CD4-positive, alpha-beta T cell (primary cell): ENCODE data around the gene CREB3L2. TPM values are rescaled to one million over a fixed set of nuclear protein-coding genes. Genes with fewer than 3 reads are reported as not detected.
"Not testable (repeated sequence)": the region's sequence is repeated elsewhere in the genome, so short reads cannot be mapped to it uniquely, and the experiment has no call there.

ENCODE experiments used
- ATAC-seq: fragments of 200-7000 bp; cut with Tn5 transposase; one replicate; pipeline ENCODE4 v1.10.0; 2022; ENCODE audit warnings: mild to moderate bottlenecking; ENCODE audit not compliant: poor library complexity
- CTCF ChIA-PET: fragments of 350-600 bp; sonication (Branson Sonifier 250); formaldehyde crosslinking; loops from one replicate; lab custom pipeline; 2021; ENCODE audit warnings: antibody characterized with exemption, inconsistent platforms; lab: Charles Lee
- POLR2A ChIA-PET: fragments of 350-600 bp; sonication (Branson Sonifier 250); formaldehyde crosslinking; loops from one replicate; lab custom pipeline; 2021; ENCODE audit warnings: antibody characterized with exemption, inconsistent platforms; lab: Charles Lee
- DNase-seq, 14 experiments: peaks; one replicate each; pipeline ENCODE4 v3.0.0-alpha.2; 2013 to 2020; ENCODE audit warnings: mixed read lengths in 2 of 14
- H3K27ac ChIP-seq, 2 donors: one replicate each; pipeline versions ENCODE4 v1.5.1 to v1.7.0; 2013; ENCODE audit warnings: low read length in 2 of 2, low read depth in 1 of 2, mild to moderate bottlenecking in 1 of 2
- H3K27me3 ChIP-seq, 2 experiments: 1 replicate in 1 of 2; 2 replicates in 1 of 2; pipeline versions ENCODE4 v1.6.1 to v1.7.0; 2013; ENCODE audit warnings: low read length in 2 of 2, control low read depth in 1 of 2, mild to moderate bottlenecking in 1 of 2, moderate library complexity in 1 of 2; ENCODE audit not compliant: insufficient read depth in 2 of 2, control insufficient read depth in 1 of 2
- H3K36me3 ChIP-seq: one replicate; pipeline ENCODE4 v1.6.1; 2013; ENCODE audit warnings: low read length, control low read depth; ENCODE audit not compliant: insufficient read depth
- H3K4me1 ChIP-seq: one replicate; pipeline ENCODE4 v1.6.1; 2013; ENCODE audit warnings: low read length, control low read depth; ENCODE audit not compliant: insufficient read depth
- H3K4me3 ChIP-seq: one replicate; pipeline ENCODE4 v1.5.1; 2013; ENCODE audit warnings: mild to moderate bottlenecking, low read length, moderate library complexity
- H3K9me3 ChIP-seq, 2 experiments: 1 replicate in 1 of 2; 2 replicates in 1 of 2; pipeline versions ENCODE4 v1.6.1 to v1.7.0; 2013; ENCODE audit warnings: low read length in 2 of 2, mild to moderate bottlenecking in 2 of 2, control low read depth in 1 of 2, moderate library complexity in 1 of 2; ENCODE audit not compliant: control insufficient read depth in 1 of 2, insufficient read depth in 1 of 2
- H3K27ac Mint-ChIP-seq: one replicate; pipeline ENCODE4 v1.8.0; 2020; ENCODE audit warnings: mixed read lengths
- H3K27me3 Mint-ChIP-seq: one replicate; pipeline ENCODE4 v1.8.0; 2021; ENCODE audit warnings: mixed read lengths
- H3K36me3 Mint-ChIP-seq: one replicate; pipeline ENCODE4 v1.8.0; 2021; ENCODE audit warnings: low read depth, mixed read lengths
- H3K4me1 Mint-ChIP-seq: one replicate; pipeline ENCODE4 v1.8.0; 2021; ENCODE audit warnings: low read depth, mixed read lengths
- H3K4me3 Mint-ChIP-seq: one replicate; pipeline ENCODE4 v1.8.0; 2020; ENCODE audit warnings: mild to moderate bottlenecking, mixed read lengths
- H3K9me3 Mint-ChIP-seq: one replicate; pipeline ENCODE4 v1.8.0; 2020; ENCODE audit warnings: mixed read lengths
- intact Hi-C, 2 experiments: fragments of 100-400 bp; cut with DNase I in 1 of 2; cut with micrococcal nuclease in 1 of 2; formaldehyde crosslinking; loops; one replicate each; pipeline versions ENCODE4 v1.15.1 to v1.9.0; 2023 to 2025; cut with DNase I, micrococcal nuclease
- total RNA-seq, 174 experiments: library from RNA in 2 of 174; stranded (reverse) in 2 of 174; gene quantifications; one replicate each; pipeline ENCODE4 v1.2.3 and lab custom pipeline; 2021 to 2026
- TF ChIP-seq, protein P1 (sequence below): fragments of 200-600 bp; IDR thresholded peaks from one replicate; pipeline ENCODE4 v1.8.0; 2022; ENCODE audit warnings: antibody characterized with exemption, mild to moderate bottlenecking

CREB3L2 gene
- total RNA-seq, 2 experiments from 2014 or later, result 11.7 to 12.9 TPM

DNA sequence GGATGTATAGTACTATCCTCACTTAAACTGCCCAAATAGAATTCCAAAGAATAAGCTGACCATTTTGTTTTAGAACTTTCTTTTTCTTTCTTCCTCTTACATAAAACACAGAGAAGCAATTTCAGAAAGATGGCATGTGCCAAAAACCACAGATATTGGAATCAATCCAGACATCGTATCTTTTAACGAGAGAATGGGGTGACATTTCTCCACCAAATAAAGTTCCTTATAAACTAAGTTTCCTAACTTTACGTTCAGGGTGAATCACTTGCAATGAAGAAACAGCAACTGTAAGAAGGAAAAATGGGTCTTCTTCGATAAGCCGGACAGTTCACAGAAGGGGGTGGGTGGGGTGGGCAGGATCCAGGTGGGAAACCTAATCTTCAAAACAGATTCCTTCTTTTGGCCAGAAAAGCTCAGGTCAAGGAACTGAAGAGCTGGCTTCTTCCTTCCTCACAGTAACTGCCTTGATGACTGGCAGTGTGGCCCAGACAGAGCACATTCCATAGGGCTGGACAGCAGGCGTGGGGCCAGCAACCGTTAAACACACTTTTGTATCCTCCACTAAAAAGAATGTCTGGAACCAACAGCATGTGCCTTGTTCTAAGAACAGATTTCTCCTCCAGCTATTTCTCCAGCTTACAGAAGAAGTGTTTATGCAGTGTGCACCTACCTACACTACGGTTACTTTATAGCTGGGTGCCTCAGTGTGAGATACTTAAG lies 31.5 kb downstream of the CREB3L2 start:
- no peak overlapping the region for H3K27ac Mint-ChIP-seq
- peaks cover 22% of the 10 kb centered on the region for H3K4me1 Mint-ChIP-seq
- no peaks in the 10 kb centered on the region for H3K9me3 ChIP-seq
- DNase-seq (no peak), ATAC-seq (no peak)
- no peaks in the 10 kb centered on the region for H3K27me3 Mint-ChIP-seq
- H3K27me3 ChIP-seq, result no peaks in the 10 kb centered on the region
- H3K36me3 ChIP-seq, result no peaks in the 10 kb centered on the region
- intact Hi-C loops, result no loop called here
- H3K27ac ChIP-seq, result no peak overlapping the region
- TF ChIP-seq, protein P1, sequence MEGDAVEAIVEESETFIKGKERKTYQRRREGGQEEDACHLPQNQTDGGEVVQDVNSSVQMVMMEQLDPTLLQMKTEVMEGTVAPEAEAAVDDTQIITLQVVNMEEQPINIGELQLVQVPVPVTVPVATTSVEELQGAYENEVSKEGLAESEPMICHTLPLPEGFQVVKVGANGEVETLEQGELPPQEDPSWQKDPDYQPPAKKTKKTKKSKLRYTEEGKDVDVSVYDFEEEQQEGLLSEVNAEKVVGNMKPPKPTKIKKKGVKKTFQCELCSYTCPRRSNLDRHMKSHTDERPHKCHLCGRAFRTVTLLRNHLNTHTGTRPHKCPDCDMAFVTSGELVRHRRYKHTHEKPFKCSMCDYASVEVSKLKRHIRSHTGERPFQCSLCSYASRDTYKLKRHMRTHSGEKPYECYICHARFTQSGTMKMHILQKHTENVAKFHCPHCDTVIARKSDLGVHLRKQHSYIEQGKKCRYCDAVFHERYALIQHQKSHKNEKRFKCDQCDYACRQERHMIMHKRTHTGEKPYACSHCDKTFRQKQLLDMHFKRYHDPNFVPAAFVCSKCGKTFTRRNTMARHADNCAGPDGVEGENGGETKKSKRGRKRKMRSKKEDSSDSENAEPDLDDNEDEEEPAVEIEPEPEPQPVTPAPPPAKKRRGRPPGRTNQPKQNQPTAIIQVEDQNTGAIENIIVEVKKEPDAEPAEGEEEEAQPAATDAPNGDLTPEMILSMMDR, result no peak
- ChIA-PET POLR2A (interaction anchor here (0.6 kb wide), 1 partner anchor 1620 kb away, joined by 3 read pairs; no protein-coding TSS in a partner anchor), CTCF (no interaction called here)
- H3K4me1 ChIP-seq, result peaks cover 11% of the 10 kb centered on the region
- H3K4me3 Mint-ChIP-seq, result no peak overlapping the region
- H3K36me3 Mint-ChIP-seq, result no peaks in the 10 kb centered on the region
- H3K4me3 ChIP-seq, result no peak overlapping the region
- no peaks in the 10 kb centered on the region for H3K9me3 Mint-ChIP-seq

DNA sequence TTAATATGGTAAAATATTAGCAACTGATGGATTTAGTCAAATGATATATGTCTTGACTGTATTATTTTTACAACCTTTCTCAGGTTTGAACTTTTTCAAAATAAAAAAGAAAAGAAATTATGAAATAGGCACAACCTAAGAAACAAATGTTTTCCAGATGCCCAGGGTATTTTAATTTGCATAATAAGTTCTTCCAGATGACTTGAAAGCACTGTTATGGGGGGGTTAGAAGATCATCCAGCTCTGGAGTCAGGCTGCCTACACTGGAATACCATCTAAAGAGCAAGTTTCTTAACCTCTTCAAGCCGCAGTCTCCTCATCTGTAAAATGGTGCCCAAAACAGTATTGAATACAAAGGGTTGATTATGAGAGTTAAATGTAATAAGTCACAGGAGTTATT lies 32.1 kb downstream of the CREB3L2 start:
- Histone ChIP-seq H3K27me3 (no peaks in the 10 kb centered on the region), H3K4me3 (no peak overlapping the region), H3K36me3 (no peaks in the 10 kb centered on the region), H3K27ac (no peak overlapping the region), H3K9me3 (no peaks in the 10 kb centered on the region), H3K4me1 (peaks cover 11% of the 10 kb centered on the region)
- no peak overlapping the region for H3K4me3 Mint-ChIP-seq
- no peak overlapping the region for H3K27ac Mint-ChIP-seq
- no peaks in the 10 kb centered on the region for H3K36me3 Mint-ChIP-seq
- H3K4me1 Mint-ChIP-seq, result peaks cover 22% of the 10 kb centered on the region
- ATAC-seq (no peak), DNase-seq (no peak)
- no peaks in the 10 kb centered on the region for H3K27me3 Mint-ChIP-seq
- no peaks in the 10 kb centered on the region for H3K9me3 Mint-ChIP-seq
- ChIA-PET POLR2A (no interaction called here), CTCF (no interaction called here)
- TF ChIP-seq, protein P1, result no peak
- intact Hi-C loops, result no loop called here

DNA sequence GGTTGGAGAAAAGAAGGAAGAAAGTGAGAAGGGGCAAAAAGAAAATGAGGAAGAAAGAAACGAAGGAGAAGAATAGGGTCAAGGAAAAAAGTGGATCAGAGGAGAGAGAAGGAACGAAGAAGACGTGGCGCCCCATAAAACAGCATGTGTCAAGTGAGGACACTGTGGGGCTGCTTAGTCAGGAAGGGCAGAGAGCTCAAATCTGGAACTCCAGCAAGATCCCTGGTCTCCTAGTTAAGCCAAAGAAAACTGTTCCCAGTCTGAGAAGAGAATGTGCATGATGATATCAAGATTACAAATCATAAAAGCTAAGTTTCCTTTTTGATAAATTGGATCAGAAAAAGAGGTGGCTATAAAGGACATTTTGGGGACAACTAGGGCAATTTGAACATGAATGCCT lies 33.0 kb downstream of the CREB3L2 start:
- H3K4me3 Mint-ChIP-seq, result no peak overlapping the region
- no peaks in the 10 kb centered on the region for H3K36me3 Mint-ChIP-seq
- intact Hi-C loops, result no loop called here
- H3K9me3 ChIP-seq, result no peaks in the 10 kb centered on the region
- H3K27ac ChIP-seq, result no peak overlapping the region
- H3K27me3 ChIP-seq, result no peaks in the 10 kb centered on the region
- no peaks in the 10 kb centered on the region for H3K27me3 Mint-ChIP-seq
- peaks cover 11% of the 10 kb centered on the region for H3K4me1 ChIP-seq
- H3K4me1 Mint-ChIP-seq, result peaks cover 22% of the 10 kb centered on the region
- no peaks in the 10 kb centered on the region for H3K36me3 ChIP-seq
- no peaks in the 10 kb centered on the region for H3K9me3 Mint-ChIP-seq
- ATAC-seq (no peak), DNase-seq (no peak)
- ChIA-PET POLR2A (interaction anchor here (0.7 kb wide), 1 partner anchor 11 kb away, joined by 4 read pairs; no protein-coding TSS in a partner anchor), CTCF (no interaction called here)
- H3K27ac Mint-ChIP-seq, result no peak overlapping the region
- no peak overlapping the region for H3K4me3 ChIP-seq
- TF ChIP-seq, protein P1, result no peak

DNA sequence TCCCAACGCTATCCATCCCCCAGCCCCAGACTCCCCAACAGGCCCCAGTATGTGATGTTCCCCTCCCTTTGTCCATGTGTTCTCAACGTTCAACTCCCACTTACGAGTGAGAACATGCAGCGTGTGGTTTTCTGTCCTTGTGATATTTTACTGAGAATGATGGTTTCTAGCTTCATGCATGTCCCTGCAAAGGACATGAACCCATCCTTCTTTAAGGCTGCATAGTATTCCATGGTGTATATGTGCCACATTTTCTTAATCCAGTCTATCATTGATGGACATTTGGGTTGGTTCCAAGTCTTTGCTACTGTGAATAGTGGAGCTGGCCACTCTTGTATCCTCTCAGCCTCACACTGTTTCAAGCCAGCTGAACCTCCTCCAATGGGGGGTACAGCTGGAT lies 33.5 kb downstream of the CREB3L2 start:
- H3K4me3 ChIP-seq, ATAC-seq, H3K27me3 ChIP-seq, DNase-seq, H3K27ac ChIP-seq, H3K9me3 Mint-ChIP-seq, H3K4me3 Mint-ChIP-seq, H3K9me3 ChIP-seq, CTCF ChIA-PET, H3K36me3 Mint-ChIP-seq, intact Hi-C loops, H3K36me3 ChIP-seq, H3K27ac Mint-ChIP-seq, H3K27me3 Mint-ChIP-seq: not testable (repeated sequence)
- H3K4me1 Mint-ChIP-seq, result peaks cover 22% of the 10 kb centered on the region
- peaks cover 11% of the 10 kb centered on the region for H3K4me1 ChIP-seq
- POLR2A ChIA-PET, result interaction anchor here (0.7 kb wide), 1 partner anchor 10 kb away, joined by 4 read pairs; no protein-coding TSS in a partner anchor
